NCI-H1417 treated with DMSO at 0.1 percent for 48 hours (cell line): ENCODE data around the gene PRRT3.
"Not testable (repeated sequence)": the region's sequence is repeated elsewhere in the genome, so short reads cannot be mapped to it uniquely, and the experiment has no call there.

Experiments used
- DNase-seq: peaks from one replicate; lab custom pipeline; 2025; lab: John Stamatoyannopoulos, UW

Gene PRRT3

DNA sequence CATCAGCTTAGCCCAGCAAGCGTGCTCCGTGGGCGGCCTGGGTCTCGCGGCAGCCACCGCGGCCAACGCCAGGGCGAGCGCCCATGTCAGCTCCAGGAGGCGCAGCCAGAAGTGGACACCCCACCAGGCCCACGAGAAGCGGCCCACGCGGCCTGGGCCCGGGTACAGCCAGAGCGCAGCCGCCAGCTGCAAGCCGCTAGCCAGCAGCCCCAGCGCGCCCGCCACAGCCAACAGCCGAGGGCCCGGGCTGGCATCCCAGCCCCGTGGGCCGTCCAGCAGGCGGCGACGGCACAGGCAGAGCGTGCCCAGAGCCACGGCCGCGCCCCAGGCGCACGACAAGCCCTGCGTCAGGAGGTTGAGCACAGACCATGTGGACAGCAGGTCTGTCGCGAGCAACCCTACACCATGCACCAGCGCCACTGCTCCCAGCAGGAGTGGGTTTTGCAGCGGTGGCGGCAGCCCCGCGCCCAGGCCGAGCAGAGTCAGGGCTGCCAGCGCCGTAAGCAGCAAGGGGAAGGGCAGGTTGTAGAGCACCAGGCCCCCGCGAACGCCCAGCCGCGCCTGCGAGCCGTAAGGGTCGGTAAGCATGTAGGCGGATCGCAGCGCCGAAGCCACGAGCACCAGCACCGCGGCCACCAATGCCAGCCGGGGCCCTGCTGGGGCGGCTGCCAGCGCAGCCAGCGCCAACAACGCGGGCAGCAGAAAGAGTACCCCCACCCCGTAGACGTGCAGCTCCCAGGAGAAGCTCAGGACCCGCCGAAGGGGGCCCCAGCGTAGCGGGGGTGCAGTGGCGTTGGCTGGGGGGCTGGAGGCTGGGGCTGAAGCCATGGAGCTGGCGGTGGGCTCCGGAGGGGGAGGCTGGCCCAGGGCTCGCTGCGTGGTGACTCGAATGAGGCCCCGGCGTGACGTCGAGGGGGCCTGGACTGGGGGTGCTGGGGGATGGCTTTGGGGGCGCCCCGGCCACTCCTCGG is 4.9 kb downstream of the PRRT3 start:
- DNase-seq = no peak

DNA sequence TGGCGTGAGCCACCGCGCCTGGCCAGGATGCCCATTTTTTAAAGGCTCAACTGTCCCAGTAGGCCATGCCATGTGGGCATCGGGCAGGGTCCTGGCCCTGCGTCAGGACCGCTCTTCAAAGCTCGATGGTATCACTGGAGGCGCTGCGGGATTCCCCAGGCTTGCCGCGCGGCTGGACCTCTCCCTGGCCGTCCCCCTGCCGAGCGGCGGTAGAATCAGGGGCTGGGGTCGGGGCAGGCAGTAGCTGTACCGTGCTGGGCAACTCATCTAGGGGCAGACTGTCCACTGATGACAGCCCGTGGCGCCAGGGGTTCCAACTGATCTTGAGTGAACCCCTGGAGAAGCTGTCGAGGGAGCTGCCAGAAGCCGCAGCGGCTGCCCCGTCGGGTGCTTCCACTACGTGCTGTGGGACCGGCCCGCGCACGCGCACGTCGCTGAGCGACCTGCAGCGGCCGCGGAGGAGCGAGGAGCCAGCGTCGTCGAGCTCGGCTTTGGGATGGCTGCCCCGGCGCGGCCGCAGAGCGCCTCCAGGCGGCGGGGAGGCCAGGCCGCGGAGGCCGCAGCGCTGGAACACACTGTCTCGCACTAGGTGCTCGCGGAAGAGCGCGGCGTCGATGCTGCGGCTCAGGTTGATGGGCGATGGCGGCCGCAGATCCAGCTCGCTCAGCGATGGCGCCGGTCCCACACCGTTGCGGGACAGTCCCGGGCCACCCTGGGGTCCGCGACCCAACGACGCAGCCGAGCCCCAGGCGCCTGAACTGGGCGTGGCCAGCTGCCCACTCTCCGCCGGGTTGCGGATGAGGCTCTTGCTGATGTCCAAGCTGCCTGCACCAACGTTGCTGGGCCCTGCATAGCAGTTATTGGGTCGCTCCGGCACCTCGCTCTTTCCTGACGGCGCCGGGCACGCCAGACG is 5.8 kb downstream of the PRRT3 start:
- no peak for DNase-seq

DNA sequence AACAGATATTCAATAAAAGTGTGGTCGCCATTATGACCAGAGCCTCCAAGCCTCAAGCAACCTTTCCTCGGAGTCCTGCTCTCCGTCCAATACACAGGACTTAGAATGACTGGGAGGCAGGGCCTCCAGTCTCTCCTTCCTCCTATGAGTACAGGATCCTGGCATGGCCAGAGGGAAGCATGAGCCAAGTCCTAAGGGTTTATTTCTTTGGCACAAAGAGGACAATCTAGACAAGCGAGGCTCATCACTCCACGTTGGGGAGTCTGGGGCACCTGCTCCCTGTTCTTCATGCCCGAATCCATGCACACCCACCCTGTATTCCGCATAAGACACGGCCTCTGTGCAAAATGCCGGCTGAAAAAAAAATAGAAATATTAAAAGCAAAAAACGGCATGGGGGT is 6.8 kb downstream of the PRRT3 start:
- no peak for DNase-seq

DNA sequence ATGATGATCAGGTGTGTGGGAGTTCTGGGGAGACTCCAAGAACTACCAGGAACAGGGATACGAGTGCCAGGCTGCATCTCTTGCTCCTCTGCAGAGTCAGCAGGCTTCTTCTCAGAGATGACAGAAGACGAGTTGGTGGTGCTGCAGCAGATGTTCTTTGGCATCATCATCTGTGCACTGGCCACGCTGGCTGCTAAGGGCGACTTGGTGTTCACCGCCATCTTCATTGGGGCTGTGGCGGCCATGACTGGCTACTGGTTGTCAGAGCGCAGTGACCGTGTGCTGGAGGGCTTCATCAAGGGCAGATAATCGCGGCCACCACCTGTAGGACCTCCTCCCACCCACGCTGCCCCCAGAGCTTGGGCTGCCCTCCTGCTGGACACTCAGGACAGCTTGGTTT is 7.9 kb downstream of the PRRT3 start:
- no peak for DNase-seq

DNA sequence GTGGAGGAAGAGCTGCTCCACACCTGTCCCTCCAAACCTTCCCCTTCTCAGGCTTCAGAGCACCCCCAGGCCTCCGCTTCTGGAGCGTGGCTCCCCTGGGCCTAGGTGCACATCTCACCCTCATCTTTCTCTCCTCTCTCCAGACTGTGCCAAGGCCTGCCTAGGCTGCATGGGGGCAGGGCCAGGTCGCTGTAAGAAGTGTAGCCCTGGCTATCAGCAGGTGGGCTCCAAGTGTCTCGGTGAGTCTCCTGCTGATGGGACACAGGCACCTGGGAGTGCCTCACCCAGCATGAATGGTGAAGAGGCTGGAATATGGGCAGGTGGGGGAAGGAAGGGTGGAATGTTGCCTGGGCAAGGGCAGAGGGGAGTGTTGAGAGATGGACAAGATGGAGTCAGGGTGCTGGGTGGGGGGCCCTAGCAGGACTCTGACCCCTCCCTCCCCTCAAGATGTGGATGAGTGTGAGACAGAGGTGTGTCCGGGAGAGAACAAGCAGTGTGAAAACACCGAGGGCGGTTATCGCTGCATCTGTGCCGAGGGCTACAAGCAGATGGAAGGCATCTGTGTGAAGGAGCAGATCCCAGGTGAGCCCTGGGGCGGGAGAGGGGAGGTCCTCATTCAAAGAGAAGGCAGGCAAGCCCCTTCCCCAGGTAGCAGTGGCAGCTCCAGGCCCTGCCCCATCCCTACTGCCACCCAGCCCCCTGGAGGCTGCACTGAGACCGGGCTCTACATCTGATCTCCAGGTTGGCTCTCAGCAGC is 9.1 kb downstream of the PRRT3 start:
- no peak for DNase-seq

DNA sequence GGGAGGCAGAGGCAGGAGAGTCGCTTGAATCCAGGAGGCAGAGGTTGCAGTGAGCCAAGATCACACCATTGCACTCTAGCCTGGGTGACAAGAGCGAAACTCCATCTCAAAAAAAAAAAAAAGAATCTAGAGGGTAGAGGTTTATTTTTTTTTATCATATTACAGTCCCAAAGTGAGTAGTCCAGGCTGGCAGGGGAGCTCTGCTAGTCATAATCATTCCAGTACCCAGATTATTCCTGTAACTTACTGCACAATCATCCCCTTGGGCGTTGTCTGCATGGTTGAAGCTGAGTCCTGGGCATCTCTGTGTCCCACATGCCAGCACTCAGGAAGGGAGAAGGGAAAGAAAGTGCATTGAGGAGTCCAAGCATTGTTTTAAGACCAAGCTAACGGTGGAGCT is 10.0 kb downstream of the PRRT3 start:
- no peak for DNase-seq

DNA sequence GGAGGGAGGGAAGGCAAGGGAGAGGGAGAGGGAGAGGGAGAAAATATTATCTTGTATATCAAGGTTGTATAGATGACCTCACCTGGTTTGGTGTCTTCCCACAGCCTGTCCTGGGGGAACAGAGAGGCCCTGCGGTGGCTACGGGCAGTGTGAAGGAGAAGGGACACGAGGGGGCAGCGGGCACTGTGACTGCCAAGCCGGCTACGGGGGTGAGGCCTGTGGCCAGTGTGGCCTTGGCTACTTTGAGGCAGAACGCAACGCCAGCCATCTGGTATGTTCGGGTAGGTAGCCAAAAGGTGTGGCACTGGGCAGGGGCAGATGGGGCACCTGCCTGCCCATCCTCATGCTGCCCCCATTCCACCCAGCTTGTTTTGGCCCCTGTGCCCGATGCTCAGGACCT is 11.5 kb downstream of the PRRT3 start:
- no peak for DNase-seq

DNA sequence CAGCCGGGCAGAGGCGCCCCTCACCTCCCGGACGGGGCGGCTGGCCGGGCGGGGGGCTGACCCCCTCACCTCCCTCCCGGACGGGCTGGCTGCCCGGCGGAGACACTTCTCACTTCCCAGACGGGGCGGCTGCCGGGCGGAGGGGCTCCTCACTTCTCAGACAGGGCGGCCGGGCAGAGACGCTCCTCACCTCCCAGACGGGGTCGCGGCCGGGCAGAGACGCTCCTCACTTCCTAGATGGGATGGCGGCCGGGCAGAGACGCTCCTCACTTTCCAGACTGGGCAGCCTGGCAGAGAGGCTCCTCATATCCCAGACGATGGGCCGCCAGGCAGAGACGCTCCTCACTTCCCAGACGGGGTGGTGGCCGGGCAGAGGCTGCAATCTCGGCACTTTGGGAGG is 12.3 kb downstream of the PRRT3 start:
- not testable (repeated sequence) for DNase-seq

DNA sequence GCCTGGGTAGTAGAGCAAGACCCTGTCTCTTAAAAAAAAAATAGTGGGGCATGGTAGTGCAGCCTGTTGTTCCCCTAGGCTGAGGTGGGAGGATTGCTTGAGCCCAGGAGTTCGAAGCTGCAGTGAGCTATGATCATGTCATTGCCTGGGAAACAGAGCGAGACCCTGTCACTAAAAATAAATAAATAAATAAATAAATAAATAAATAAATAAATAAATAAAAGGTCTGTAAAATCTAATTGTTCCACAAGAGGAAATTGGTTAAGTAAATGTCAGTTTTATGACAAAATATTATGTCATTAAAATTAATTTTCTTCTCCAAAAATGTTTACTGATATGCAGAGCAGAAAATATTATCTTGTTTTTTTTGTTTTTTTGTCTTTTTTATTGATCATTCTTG is 13.2 kb downstream of the PRRT3 start:
- no peak for DNase-seq

DNA sequence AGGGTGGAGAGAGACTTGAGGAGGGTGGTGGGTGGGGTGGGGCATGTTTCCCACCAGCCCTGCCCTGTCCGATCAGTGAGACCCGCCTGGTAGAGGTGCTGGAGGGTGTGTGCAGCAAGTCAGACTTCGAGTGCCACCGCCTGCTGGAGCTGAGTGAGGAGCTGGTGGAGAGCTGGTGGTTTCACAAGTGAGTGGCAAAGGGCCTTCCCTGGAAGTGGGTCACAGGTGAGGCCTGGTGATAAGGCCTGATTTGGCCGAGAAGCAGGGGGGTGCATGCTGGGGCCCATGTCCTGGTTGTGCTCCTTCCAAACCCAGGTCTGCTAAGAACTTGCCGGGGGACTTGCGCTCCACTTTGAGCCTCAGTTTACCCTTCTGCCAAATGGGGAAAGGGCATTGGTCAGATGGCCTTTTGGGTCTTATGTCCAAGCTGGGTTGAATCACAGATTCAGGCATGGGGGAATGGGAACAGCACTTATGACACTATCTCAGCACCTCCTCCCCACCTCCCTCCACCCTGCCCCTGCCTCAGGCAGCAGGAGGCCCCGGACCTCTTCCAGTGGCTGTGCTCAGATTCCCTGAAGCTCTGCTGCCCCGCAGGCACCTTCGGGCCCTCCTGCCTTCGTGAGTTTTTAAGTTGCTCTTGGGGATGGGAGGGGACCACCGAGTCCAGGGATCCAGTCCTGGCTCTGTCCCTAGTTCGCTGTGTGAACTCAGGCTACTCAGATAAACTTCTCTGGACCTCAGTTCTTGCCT is 14.5 kb downstream of the PRRT3 start:
- DNase-seq = no peak

DNA sequence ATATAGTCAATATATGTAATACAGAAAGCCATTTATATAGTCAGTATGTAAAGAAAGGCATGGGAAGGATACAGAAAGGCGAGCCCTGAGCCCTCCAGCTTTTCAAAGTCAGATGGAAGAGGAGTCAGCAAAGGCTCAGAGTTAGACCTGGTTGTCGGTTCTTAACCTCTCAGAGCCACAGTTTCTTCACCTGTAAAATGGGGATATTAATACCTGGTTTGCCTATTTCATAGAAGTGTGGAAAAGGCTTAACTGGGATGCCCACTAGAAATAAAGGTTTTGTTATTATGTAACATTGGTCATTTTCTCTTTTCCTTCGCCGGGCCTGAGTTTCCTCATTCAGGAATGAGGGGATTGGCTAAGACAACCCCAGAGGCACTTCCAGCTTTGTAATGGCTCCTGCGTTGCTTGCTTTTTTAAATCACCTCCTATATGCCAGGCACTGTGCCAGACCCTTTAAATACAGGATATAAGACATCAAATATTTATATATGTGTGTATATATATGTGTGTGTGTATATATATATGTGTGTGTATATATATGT is 16.2 kb downstream of the PRRT3 start:
- DNase-seq = no peak

DNA sequence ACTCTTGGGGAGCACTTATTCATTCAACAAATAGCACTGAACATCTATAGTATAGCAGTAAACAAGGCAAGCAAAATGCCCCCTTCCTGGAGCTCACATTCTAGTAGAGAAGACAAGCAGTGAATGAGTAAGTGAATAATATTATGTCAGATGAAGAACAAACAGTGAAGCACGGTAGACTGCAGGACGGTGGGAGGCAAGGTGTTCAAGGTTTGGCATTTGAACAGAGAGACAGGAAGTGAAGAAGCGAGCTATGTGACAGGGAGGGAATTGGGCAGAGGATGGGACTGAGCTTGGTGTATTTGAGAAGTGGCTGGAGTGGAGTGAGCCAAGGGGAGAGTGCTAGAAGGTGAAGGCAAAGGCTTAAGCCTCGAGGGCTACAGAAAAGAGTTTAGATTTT is 17.2 kb downstream of the PRRT3 start:
- DNase-seq = no peak

DNA sequence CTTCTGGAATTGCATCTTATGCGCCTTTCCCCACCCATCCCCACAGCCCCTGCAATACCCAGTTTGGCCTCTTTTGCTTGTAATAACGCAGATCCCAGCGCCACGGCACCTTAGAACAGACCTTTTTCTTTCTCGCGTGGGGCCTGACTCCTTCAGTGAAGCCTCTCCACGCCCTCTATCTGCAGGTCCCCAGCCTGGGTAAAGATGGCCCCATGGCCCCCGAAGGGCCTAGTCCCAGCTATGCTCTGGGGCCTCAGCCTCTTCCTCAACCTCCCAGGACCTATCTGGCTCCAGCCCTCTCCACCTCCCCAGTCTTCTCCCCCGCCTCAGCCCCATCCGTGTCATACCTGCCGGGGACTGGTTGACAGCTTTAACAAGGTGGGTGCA is 18.0 kb downstream of the PRRT3 start:
- no peak for DNase-seq

DNA sequence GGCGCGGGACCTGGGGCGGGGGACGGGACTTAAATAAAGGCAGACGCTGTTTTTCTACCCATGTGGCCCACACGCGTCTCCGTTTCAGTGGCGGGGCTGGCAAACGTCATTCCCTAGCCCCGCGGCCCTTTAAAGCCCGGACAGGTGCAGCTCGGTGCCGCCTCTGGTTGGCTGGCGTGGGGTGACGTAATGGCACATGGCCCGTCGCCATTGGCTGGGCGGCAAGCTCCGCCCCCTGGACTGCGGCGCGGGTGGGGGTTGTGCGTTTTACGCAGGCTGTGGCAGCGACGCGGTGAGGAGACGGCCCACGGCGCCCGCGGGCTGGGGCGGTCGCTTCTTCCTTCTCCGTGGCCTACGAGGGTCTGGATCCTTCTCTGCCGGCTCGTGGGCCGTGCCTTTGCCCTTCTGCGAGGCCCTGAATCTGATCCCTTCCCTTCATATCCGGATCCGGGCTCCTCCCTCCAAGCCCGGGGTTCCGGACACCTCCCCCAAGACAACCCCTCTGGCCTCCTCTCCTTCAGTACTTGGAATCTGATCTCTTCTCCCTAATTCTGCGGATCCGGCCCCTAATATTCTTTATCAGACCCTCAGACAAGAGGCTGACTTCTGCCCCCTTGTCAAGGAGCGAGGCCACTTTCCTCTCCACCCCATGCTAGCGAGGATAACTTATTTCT is 18.5 kb downstream of the PRRT3 start, which contains the start of gene CRELD1:
Gene CRELD1, plus strand, starts transcription at position 274 of the 674 bp plus-strand sequence. CDS start 605 bp downstream, outside the sequence.
- DNase-seq = peak; percentile 41

DNA sequence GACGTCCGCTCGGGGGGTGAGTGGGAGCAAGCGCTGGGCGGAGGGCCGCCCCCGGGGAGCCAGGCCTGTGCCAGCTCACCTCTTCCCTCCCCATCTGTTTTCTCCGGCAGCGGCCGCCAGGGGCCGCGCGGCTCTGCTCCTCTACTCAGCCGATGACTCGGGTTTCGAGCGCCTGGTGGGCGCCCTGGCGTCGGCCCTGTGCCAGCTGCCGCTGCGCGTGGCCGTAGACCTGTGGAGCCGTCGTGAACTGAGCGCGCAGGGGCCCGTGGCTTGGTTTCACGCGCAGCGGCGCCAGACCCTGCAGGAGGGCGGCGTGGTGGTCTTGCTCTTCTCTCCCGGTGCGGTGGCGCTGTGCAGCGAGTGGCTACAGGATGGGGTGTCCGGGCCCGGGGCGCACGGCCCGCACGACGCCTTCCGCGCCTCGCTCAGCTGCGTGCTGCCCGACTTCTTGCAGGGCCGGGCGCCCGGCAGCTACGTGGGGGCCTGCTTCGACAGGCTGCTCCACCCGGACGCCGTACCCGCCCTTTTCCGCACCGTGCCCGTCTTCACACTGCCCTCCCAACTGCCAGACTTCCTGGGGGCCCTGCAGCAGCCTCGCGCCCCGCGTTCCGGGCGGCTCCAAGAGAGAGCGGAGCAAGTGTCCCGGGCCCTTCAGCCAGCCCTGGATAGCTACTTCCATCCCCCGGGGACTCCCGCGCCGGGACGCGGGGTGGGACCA is 19.2 kb downstream of the PRRT3 start:
- DNase-seq = no peak

DNA sequence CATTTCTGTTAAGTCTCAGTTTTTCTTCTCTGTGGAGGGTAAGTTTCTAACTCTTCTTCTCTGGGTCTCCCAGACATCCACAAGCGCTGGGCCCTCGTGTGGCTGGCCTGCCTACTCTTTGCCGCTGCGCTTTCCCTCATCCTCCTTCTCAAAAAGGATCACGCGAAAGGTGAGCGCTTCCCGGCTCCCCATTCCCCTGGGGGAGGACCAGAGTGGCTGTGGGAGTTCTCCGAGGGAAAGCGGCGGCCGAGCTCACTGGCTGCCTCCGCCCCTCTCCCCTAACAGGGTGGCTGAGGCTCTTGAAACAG is 19.7 kb downstream of the PRRT3 start:
- DNase-seq = no peak

DNA sequence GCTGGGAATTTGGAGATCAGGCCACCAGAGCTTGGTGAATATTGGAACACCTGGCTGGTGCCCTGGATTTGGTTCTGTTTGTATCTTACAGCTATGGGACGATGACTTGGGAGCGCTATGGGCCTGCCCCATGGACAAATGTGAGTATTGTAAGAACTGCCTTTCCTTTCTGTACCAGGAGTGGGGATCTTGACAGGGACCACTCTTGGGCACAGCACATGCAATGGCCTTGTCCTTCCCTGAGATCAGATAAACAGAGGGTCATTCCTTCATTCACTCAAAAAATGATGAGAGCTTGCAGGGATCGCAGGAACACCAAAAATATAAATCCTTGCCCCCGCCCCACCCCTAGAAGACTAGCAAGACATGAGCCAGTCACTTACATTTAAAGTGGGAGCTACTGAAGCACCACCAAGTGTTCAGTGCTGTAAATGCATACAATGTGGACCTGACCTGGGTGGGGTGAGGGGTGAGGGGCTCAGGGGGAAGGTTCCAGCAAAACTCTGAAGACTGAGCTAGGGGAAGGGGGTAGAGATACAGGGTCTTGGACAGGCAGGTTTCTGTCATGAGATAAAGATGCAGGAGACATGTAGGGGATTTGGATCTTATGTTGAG is 21.3 kb downstream of the PRRT3 start:
- DNase-seq = no peak

DNA sequence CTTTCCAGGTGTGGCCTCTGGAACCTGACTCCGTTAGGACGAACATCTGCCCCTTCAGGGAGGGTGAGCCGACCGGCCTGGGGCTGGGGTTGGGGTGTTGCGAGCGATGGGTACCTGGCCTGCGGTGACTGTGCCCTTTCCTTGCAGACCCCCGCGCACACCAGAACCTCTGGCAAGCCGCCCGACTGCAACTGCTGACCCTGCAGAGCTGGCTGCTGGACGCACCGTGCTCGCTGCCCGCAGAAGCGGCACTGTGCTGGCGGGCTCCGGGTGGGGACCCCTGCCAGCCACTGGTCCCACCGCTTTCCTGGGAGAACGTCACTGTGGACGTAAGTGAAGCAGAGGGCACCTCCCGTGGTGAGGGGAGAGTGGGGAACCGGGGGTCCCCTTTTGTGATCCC is 24.1 kb downstream of the PRRT3 start:
- DNase-seq = no peak

DNA sequence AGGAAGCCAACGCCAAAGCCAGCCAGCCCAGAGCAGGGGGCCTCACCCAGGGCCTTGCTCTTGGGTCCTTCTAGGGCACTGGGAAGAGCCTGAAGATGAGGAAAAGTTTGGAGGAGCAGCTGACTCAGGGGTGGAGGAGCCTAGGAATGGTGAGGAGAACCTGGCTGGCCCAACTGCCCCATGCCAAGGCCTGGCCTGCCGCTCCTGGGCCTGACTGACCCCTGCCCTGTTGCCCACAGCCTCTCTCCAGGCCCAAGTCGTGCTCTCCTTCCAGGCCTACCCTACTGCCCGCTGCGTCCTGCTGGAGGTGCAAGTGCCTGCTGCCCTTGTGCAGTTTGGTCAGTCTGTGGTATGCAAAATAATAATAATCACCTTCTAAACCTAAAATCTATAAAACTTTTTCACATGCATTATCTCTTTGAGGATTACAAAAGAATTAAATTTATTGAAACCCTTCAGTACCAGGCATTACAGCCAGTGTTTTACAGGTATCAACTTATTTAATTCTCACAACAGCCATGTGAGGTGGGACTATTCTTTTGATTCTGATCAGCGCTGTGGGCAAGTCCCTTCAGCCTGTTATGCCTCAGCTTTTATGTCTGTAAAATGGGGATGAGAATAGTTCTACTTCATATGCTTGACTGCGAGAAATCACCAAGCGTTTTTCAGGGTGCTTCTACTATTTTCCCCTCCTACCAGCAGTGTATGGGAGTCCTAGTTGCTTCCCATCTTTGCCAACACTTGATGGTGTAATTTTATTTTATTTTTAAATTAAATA is 33.8 kb downstream of the PRRT3 start:
- no peak for DNase-seq
